ENCODE results near the gene ZPLD1.

Gene ZPLD1

GRCh38 chr3:102505542-102505941 is 70.7 kb downstream of the ZPLD1 start:
- H3K27ac ChIP-seq = no peak overlapping the region
- TF ChIP-seq CTCF (IDR thresholded peaks at IDR 0.05) = no peak
- intact Hi-C loops (cut with DNase I; ENCODE audit: low total_unique reads) = no loop called here
- H3K9me3 ChIP-seq = no peaks in the 10 kb centered on the region
- no peaks in the 10 kb centered on the region for H3K36me3 ChIP-seq
- H3K4me1 ChIP-seq = no peaks in the 10 kb centered on the region
- peaks cover 0 to 3% of the 10 kb centered on the region in 2 donors for H3K27me3 ChIP-seq
- DNase-seq = no peak
- H3K4me3 ChIP-seq = no peak overlapping the region

- Histone ChIP-seq H3K4me3 (no peak overlapping the region), H3K27ac (no peak overlapping the region), H3K36me3 (no peaks in the 10 kb centered on the region), H3K27me3 (peaks cover 0 to 3% of the 10 kb centered on the region in 2 donors), H3K9me3 (no peaks in the 10 kb centered on the region), H3K4me1 (no peaks in the 10 kb centered on the region)
- intact Hi-C loops (cut with DNase I; ENCODE audit: low total_unique reads) = loop anchor here (10.0 kb wide), 1 partner anchor 1866 kb away; no protein-coding TSS in a partner anchor
- TF ChIP-seq CTCF (IDR thresholded peaks at IDR 0.05) = no peak
- DNase-seq = no peak
Observed at GRCh38 chr3:102510663-102511062, 75.8 kb downstream of the ZPLD1 start.

- intact Hi-C loops (cut with DNase I; ENCODE audit: low total_unique reads) = loop anchor here (10.0 kb wide), 1 partner anchor 1866 kb away; no protein-coding TSS in a partner anchor
- H3K4me1 ChIP-seq = no peaks in the 10 kb centered on the region
Observed at GRCh38 chr3:102511168-102511567, 76.4 kb downstream of the ZPLD1 start.

GRCh38 chr3:102511639-102512038 is 76.8 kb downstream of the ZPLD1 start:
- Histone ChIP-seq H3K27ac (no peak overlapping the region), H3K4me3 (no peak overlapping the region), H3K9me3 (no peaks in the 10 kb centered on the region), H3K36me3 (no peaks in the 10 kb centered on the region), H3K4me1 (no peaks in the 10 kb centered on the region), H3K27me3 (peaks cover 0 to 3% of the 10 kb centered on the region in 2 donors)
- TF ChIP-seq CTCF (IDR thresholded peaks at IDR 0.05) = no peak
- intact Hi-C loops (cut with DNase I; ENCODE audit: low total_unique reads) = loop anchor here (10.0 kb wide), 1 partner anchor 1867 kb away; no protein-coding TSS in a partner anchor
- no peak for DNase-seq

More at GRCh38 chr3:102511168-102511567, 76.4 kb downstream of the ZPLD1 start:
- Histone ChIP-seq H3K4me3 (no peak overlapping the region), H3K9me3 (no peaks in the 10 kb centered on the region), H3K27me3 (peaks cover 0 to 3% of the 10 kb centered on the region in 2 donors), H3K36me3 (no peaks in the 10 kb centered on the region), H3K27ac (no peak overlapping the region)
- DNase-seq = no peak
- TF ChIP-seq CTCF (IDR thresholded peaks at IDR 0.05) = no peak

GRCh38 chr3:102512734-102513504 is 78.1 kb downstream of the ZPLD1 start:
- TF ChIP-seq CTCF (IDR thresholded peaks at IDR 0.05) = no peak
- Histone ChIP-seq H3K4me3 (no peak overlapping the region), H3K36me3 (no peaks in the 10 kb centered on the region), H3K27ac (no peak overlapping the region), H3K9me3 (no peaks in the 10 kb centered on the region), H3K27me3 (no peaks in the 10 kb centered on the region), H3K4me1 (no peaks in the 10 kb centered on the region)
- DNase-seq = no peak
- intact Hi-C loops (cut with DNase I; ENCODE audit: low total_unique reads) = loop anchor here (10.0 kb wide), 1 partner anchor 1868 kb away; no protein-coding TSS in a partner anchor
